ENCODE results near the gene SH3GLB1. TPM values are rescaled to one million over a fixed set of nuclear protein-coding genes. Genes with fewer than 3 reads are reported as not detected.

Gene SH3GLB1
- total RNA-seq, 1 experiment from 2014 or later = 36.6 TPM

DNA sequence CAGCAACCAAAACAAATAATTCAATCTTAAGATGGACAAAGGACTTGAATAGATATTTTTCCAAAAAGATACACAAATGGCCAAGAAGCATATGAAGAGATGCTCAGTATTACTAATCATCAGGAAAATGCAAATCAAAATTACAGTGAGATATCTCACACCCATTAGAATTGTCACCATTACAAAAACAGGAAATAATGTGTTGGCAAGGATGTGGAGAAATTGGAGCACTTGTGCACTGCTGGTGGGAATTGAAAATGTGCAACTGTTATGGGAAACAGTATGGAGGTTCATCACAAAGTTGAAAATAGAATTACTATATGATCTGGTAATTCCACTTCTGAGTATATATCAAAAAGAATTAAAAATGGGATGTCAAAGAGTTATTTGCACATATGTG, 83.2 kb downstream of the SH3GLB1 start:
- H3K27ac Mint-ChIP-seq = no peak overlapping the region
- H4K91ac ChIP-seq (ENCODE audit: insufficient read length, low read depth, low read length) = no peak overlapping the region
- H3K36me3 Mint-ChIP-seq (ENCODE audit: insufficient read depth in 1 of 3, low read depth in 3 of 3) = no peaks in the 10 kb centered on the region

More for the DNA sequence above, 83.2 kb downstream of the SH3GLB1 start:
- H2BK5ac ChIP-seq (ENCODE audit: insufficient read length, low read length) = no peak overlapping the region
- H4K8ac ChIP-seq (replicated peaks; ENCODE audit: insufficient read length, low read depth, low read length) = no peak overlapping the region
- no peak overlapping the region for H2BK15ac ChIP-seq (ENCODE audit: low read depth, low read length)
- H3K23ac ChIP-seq (ENCODE audit: insufficient read length, low read depth, low read length) = no peak overlapping the region
- no peaks in the 10 kb centered on the region for H3K4me1 Mint-ChIP-seq
- no peak overlapping the region for H2BK120ac ChIP-seq (ENCODE audit: low read depth, low read length, poor library complexity, severe bottlenecking)
- no peak overlapping the region for H3K4me3 Mint-ChIP-seq
- no peak for DNase-seq
- H3K9me3 Mint-ChIP-seq = no peaks in the 10 kb centered on the region
- TF ChIP-seq, protein P1, sequence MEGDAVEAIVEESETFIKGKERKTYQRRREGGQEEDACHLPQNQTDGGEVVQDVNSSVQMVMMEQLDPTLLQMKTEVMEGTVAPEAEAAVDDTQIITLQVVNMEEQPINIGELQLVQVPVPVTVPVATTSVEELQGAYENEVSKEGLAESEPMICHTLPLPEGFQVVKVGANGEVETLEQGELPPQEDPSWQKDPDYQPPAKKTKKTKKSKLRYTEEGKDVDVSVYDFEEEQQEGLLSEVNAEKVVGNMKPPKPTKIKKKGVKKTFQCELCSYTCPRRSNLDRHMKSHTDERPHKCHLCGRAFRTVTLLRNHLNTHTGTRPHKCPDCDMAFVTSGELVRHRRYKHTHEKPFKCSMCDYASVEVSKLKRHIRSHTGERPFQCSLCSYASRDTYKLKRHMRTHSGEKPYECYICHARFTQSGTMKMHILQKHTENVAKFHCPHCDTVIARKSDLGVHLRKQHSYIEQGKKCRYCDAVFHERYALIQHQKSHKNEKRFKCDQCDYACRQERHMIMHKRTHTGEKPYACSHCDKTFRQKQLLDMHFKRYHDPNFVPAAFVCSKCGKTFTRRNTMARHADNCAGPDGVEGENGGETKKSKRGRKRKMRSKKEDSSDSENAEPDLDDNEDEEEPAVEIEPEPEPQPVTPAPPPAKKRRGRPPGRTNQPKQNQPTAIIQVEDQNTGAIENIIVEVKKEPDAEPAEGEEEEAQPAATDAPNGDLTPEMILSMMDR (conservative IDR thresholded peaks at IDR 0.05) = no peak
- H2BK12ac ChIP-seq (ENCODE audit: insufficient read length, low read depth, low read length) = no peak overlapping the region
- H3K4me2 ChIP-seq (ENCODE audit: insufficient read depth, insufficient read length, low read length) = no peak overlapping the region
- no peaks in the 10 kb centered on the region for H3K4me1 ChIP-seq (ENCODE audit: insufficient read depth, low read length)
- H3K27me3 ChIP-seq (ENCODE audit: insufficient read depth, low read length) = no peaks in the 10 kb centered on the region
- H3K56ac ChIP-seq (ENCODE audit: insufficient read length, low read depth, low read length) = no peak overlapping the region
- H3K27ac ChIP-seq (ENCODE audit: insufficient read length, low read depth, low read length) = no peak overlapping the region
- H4K20me1 ChIP-seq (ENCODE audit: control insufficient read depth, insufficient read depth, insufficient read length) = no peaks in the 10 kb centered on the region
- H3K27me3 Mint-ChIP-seq (ENCODE audit: low read depth) = no peaks in the 10 kb centered on the region
- no peak overlapping the region for H3K14ac ChIP-seq (ENCODE audit: insufficient read depth, low read length)
- H3K79me2 ChIP-seq (ENCODE audit: insufficient read depth, low read length) = no peaks in the 10 kb centered on the region
- H3K23me2 ChIP-seq (ENCODE audit: insufficient read length, low read depth, low read length, poor library complexity, severe bottlenecking) = no peaks in the 10 kb centered on the region
- H3T11ph ChIP-seq (ENCODE audit: low read length) = no peak overlapping the region
- H2BK20ac ChIP-seq (ENCODE audit: low read depth, low read length, poor library complexity, severe bottlenecking) = no peak overlapping the region
- no peaks in the 10 kb centered on the region for H3K79me1 ChIP-seq (ENCODE audit: insufficient read depth, low read depth, low read length, poor library complexity, severe bottlenecking)
- H3K4ac ChIP-seq (ENCODE audit: low read depth, low read length) = no peak overlapping the region
- H2AFZ ChIP-seq (ENCODE audit: low read length) = no peak overlapping the region
- no peaks in the 10 kb centered on the region for H3K9me3 ChIP-seq (ENCODE audit: control insufficient read depth, low read depth, low read length)
- no peak overlapping the region for H4K5ac ChIP-seq (ENCODE audit: insufficient read length, low read depth, low read length)
- H3K9ac ChIP-seq (ENCODE audit: extremely low read depth, insufficient read length, low read length) = no peak overlapping the region
- H3K18ac ChIP-seq (ENCODE audit: insufficient read length, low read depth, low read length) = no peak overlapping the region
- no peak overlapping the region for H2AK5ac ChIP-seq (ENCODE audit: insufficient read length, low read length)

Measured in H9 (cell line).